ENCODE measurements around the gene GLYATL3.

DNA sequence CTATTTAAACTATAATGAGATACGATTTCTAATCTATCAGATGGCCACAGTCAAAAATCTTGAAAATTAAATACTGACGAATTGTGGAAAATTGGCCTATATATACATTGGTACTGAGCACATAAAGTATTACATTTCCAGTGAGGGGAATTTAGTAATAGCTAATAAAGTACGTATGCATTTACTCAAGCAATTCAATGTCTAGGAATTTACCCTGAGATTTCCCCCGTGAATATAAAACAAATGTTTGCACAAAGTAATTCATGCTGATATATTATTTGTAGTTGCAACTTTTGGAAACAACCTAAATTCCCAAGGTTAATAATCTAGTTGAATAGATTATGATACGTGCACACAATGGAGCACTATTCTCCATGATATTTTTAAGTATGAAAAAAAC lies 36.1 kb downstream of the GLYATL3 start:
- TF ChIP-seq, protein P1, sequence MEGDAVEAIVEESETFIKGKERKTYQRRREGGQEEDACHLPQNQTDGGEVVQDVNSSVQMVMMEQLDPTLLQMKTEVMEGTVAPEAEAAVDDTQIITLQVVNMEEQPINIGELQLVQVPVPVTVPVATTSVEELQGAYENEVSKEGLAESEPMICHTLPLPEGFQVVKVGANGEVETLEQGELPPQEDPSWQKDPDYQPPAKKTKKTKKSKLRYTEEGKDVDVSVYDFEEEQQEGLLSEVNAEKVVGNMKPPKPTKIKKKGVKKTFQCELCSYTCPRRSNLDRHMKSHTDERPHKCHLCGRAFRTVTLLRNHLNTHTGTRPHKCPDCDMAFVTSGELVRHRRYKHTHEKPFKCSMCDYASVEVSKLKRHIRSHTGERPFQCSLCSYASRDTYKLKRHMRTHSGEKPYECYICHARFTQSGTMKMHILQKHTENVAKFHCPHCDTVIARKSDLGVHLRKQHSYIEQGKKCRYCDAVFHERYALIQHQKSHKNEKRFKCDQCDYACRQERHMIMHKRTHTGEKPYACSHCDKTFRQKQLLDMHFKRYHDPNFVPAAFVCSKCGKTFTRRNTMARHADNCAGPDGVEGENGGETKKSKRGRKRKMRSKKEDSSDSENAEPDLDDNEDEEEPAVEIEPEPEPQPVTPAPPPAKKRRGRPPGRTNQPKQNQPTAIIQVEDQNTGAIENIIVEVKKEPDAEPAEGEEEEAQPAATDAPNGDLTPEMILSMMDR (IDR thresholded peaks at IDR 0.05): no peak
- no peak for TF ChIP-seq POLR2A (IDR thresholded peaks at IDR 0.05)
- TF ChIP-seq EP300 (IDR thresholded peaks at IDR 0.05): no peak
- TF ChIP-seq POLR2AphosphoS5 (IDR thresholded peaks at IDR 0.05): no peak
